Aorta (tissue), 5 donors: ENCODE measurements around the gene SMG5. TPM values are rescaled to one million over a fixed set of nuclear protein-coding genes. Genes with fewer than 3 reads are reported as not detected.
"Not testable (repeated sequence)": the region's sequence is repeated elsewhere in the genome, so short reads cannot be mapped to it uniquely, and the experiment has no call there.

Experiments used
- ATAC-seq: fragments of 200-7000 bp; cut with Tn5 transposase; one replicate; pipeline ENCODE4 v1.9.1; 2022; ENCODE audit warnings: moderate library complexity; ENCODE audit not compliant: low FRiP score
- DNase-seq, 2 donors: peaks; one replicate each; pipeline ENCODE4 v3.0.0-alpha.2; 2020
- H3K27ac ChIP-seq, 2 donors: one replicate each; pipeline ENCODE4 v1.5.1; 2013; ENCODE audit warnings: low read length in 2 of 2, mild to moderate bottlenecking in 2 of 2, moderate library complexity in 2 of 2, control low read depth in 1 of 2, inconsistent platforms in 1 of 2, low read depth in 1 of 2
- H3K27me3 ChIP-seq, 2 donors: one replicate each; pipeline ENCODE4 v1.6.1; 2013; ENCODE audit warnings: control low read depth in 1 of 2, low read length in 1 of 2, mild to moderate bottlenecking in 1 of 2, moderate library complexity in 1 of 2; ENCODE audit not compliant: insufficient read depth in 2 of 2, control insufficient read depth in 1 of 2
- H3K36me3 ChIP-seq, 2 donors: one replicate each; pipeline ENCODE4 v1.6.1; 2013; ENCODE audit warnings: control low read depth in 1 of 2, low read length in 1 of 2, mild to moderate bottlenecking in 1 of 2; ENCODE audit not compliant: insufficient read depth in 2 of 2, control insufficient read depth in 1 of 2
- H3K4me1 ChIP-seq, 2 donors: one replicate each; pipeline ENCODE4 v1.6.1; 2013; ENCODE audit warnings: low read length in 2 of 2, control low read depth in 1 of 2, mild to moderate bottlenecking in 1 of 2, moderate library complexity in 1 of 2; ENCODE audit not compliant: insufficient read depth in 2 of 2, control insufficient read depth in 1 of 2
- H3K4me3 ChIP-seq, 2 donors: one replicate each; pipeline ENCODE4 v1.5.1; 2013; ENCODE audit warnings: low read length in 2 of 2, control low read depth in 1 of 2, mild to moderate bottlenecking in 1 of 2
- H3K9me3 ChIP-seq: one replicate; pipeline ENCODE4 v1.6.1; 2013; ENCODE audit warnings: mild to moderate bottlenecking, low read length; ENCODE audit not compliant: control insufficient read depth
- WGBS, 2 donors: extraction: QIAGEN DNeasy Blood & Tissue Kit; methylation state at CpG; one replicate each; pipeline ENCODE4 v1.1.7; 2013; 5-methylcytosine and 5-hydroxymethylcytosine counted together
- intact Hi-C, 2 donors: fragments of 100-400 bp; cut with DNase I; formaldehyde crosslinking; loops; one replicate each; pipeline versions ENCODE4 v1.14.2 to v1.15.0; 2022
- polyA plus RNA-seq, 2 donors: library from polyadenylated mRNA; stranded (reverse); fragments of 200-250 nt; gene quantifications; one replicate each; pipeline ENCODE4 v1.2.3, GENCODE V29; 2013
- total RNA-seq, 2 donors: library from RNA; stranded (reverse); fragmentation: NEBNext Ultra II Directional; extraction: Animal tissue kit (Norgen Biotek cat#: 25700); gene quantifications; one replicate each; pipeline ENCODE4 v1.2.1, GENCODE V29; 2021
- donor health status: healthy with polysubstance abuse.
- donor health status: Bipolar disorder and iron deficiency.
- donor health status: DM: no; HTN: no; CAD: no.
- donor health status: DM: no; HTN: no; CAD: no.
- donor health status: DM: yes; HTN: yes; CAD: no.

SMG5 gene
- total and polyA plus RNA-seq, 4 donors, result 21.9 to 58.6 (median 40.9) TPM

DNA sequence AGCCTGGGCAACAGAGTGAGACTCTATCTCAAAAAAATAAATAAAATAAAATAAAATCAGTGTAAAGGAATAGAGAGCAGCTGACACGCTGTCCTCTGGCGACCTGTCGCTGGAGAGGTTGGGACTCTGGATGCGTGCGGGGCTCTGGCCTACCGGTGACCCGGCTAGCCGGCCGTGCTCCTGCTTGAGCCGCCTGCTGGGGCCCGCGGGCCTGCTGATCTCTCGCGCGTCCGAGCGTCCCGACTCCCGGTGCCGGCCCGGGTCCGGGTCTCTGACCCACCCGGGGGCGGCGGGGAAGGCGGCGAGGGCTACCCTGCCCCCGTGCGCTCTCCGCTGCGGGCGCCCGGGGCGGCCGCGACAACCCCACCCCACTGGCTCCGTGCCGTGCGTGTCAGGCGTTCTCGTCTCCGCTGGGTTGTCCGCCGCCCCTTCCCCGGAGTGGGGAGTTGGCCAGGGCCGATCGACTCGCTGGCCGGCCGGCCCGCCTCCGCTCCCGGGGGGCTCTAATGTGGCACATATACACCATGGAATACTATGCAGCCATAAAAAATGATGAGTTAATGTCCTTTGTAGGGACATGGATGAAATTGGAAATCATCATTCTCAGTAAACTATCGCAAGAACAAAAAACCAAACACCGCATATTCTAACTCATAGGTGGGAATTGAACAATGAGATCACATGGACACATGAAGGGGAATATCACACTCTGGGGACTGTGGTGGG lies 66.1 kb downstream of the SMG5 start:
- WGBS, 2 donors, result 93 to 94% methylated on average over 54 to 55 of the region's 55 CpGs
- peak in 1 of 2 donors; percentile 61 for DNase-seq
- H3K4me3 ChIP-seq, H3K4me1 ChIP-seq, H3K9me3 ChIP-seq, intact Hi-C loops, H3K27me3 ChIP-seq, ATAC-seq, H3K27ac ChIP-seq, H3K36me3 ChIP-seq: not testable (repeated sequence)

DNA sequence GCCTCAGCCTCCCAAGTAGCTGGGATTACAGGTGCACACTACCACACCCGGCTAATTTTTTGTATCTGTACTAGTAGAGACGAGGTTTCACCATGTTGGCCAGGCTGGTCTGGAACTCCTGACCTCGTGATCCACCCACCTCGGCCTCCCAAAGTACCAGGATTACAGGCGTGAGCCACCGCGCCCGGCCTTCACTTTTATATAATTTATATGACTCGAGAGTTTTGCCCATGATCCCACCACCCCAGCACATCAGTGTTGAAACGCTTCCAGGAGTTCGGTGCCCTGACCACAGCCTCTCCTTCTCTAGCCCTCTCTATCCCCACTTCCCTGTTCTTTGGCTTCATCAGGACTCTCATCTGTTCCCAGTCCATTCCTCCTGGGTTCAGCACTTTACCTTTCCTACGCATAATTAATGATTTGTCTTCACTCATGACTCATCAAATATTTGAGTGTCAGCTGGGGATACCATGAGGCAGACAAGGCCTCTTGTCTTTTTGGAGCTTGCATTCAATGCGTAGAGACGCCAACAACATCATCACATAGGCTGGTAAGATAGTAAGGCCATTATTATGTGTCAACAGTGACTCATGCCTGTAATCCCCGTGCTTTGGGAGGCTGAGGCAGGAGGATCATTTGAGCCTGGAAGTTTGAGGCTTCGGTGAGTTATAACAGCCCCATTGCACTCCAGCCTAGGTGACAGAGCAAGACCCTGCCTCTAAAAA lies 68.4 kb downstream of the SMG5 start:
- no peaks in the 10 kb centered on the region for H3K36me3 ChIP-seq
- no peaks in the 10 kb centered on the region for H3K27me3 ChIP-seq
- H3K27ac ChIP-seq, result no peak overlapping the region
- no peak overlapping the region for H3K4me3 ChIP-seq
- ATAC-seq (no peak), DNase-seq (no peak)
- WGBS, 2 donors, result 82% methylated on average over 16 of the region's 16 CpGs
- no peaks in the 10 kb centered on the region for H3K9me3 ChIP-seq
- no peaks in the 10 kb centered on the region for H3K4me1 ChIP-seq
- intact Hi-C loops, result loop anchor here in 1 of 2 donors (5.0 kb wide), 2 partner anchors 52 to 67 kb away; no protein-coding TSS in a partner anchor

GRCh38 chr1:156213644-156213966 lies 69.0 kb downstream of the SMG5 start:
- Histone ChIP-seq H3K9me3 (no peaks in the 10 kb centered on the region), H3K36me3 (peaks cover 0 to 1% of the 10 kb centered on the region in 2 donors), H3K4me1 (no peaks in the 10 kb centered on the region), H3K27ac (peak overlapping the region; percentile 69 to 76), H3K27me3 (no peaks in the 10 kb centered on the region), H3K4me3 (peak overlapping the region; percentile 53 to 56)
- ATAC-seq, result no peak
- no peak for DNase-seq
- WGBS, 2 donors, result 2 to 6% methylated on average over 11 of the region's 11 CpGs
- intact Hi-C loops, result loop anchor here in 1 of 2 donors (2.0 to 5.0 kb wide), 3 partner anchors 19 to 66 kb away; partner anchors contain the start of gene SLC25A44

- Histone ChIP-seq H3K27me3 (no peaks in the 10 kb centered on the region), H3K27ac (peak within 1 kb of the TSS; percentile 69 to 94), H3K4me1 (no peaks in the 10 kb centered on the region), H3K36me3 (peaks cover 0 to 5% of the 10 kb centered on the region in 2 donors), H3K4me3 (peak within 1 kb of the TSS; percentile 53 to 56), H3K9me3 (no peaks in the 10 kb centered on the region)
- DNase-seq (peak; percentile 98 to 99), ATAC-seq (peak; percentile 98)
- WGBS, 2 donors, result 0% methylated on average over 61 of the region's 61 CpGs
- intact Hi-C loops, result loop anchor here in 1 of 2 donors (2.0 to 5.0 kb wide), 3 partner anchors 18 to 66 kb away; partner anchors contain the start of gene SLC25A44
Measured at GRCh38 chr1:156212833-156213643, 69.6 kb downstream of the SMG5 start, which contains the start of gene PMF1. Gene PMF1, plus strand, starts transcription at chr1:156213007. Its CDS starts 9 bp downstream, at chr1:156213016.

DNA sequence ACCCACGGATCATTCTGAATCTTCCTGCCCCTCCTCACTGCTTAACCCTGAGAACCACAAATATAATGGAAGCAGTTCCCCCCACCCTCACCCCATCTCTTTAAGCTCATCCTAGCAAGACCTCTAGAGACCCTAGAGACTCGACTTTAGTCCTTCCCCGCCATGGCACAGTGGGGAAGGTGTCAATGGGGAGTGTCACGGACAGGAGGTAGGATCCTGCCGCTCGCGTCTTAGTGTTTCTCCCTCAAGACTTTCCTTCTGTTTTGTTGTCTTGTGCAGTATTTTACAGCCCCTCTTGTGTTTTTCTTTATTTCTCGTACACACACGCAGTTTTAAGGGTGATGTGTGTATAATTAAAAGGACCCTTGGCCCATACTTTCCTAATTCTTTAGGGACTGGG lies 70.5 kb downstream of the SMG5 start:
- 73 to 81% methylated on average over 9 of the region's 9 CpGs for WGBS, 2 donors

GRCh38 chr1:156211243-156211642 lies 71.4 kb downstream of the SMG5 start:
- intact Hi-C loops, result loop anchor here in 1 of 2 donors (5.0 kb wide), 2 partner anchors 49 to 64 kb away; no protein-coding TSS in a partner anchor
- Histone ChIP-seq H3K9me3 (no peaks in the 10 kb centered on the region), H3K27ac (no peak overlapping the region), H3K4me1 (no peaks in the 10 kb centered on the region), H3K36me3 (peaks cover 4 to 5% of the 10 kb centered on the region in 2 donors), H3K4me3 (no peak overlapping the region), H3K27me3 (no peaks in the 10 kb centered on the region)
- DNase-seq (no peak), ATAC-seq (no peak)
- 92 to 94% methylated on average over 3 of the region's 3 CpGs for WGBS, 2 donors

More for the DNA sequence above, 70.5 kb downstream of the SMG5 start:
- Histone ChIP-seq H3K36me3 (peaks cover 4 to 5% of the 10 kb centered on the region in 2 donors), H3K4me3 (no peak overlapping the region), H3K9me3 (no peaks in the 10 kb centered on the region), H3K27ac (no peak overlapping the region), H3K4me1 (no peaks in the 10 kb centered on the region), H3K27me3 (no peaks in the 10 kb centered on the region)
- no peak for DNase-seq
- intact Hi-C loops, result loop anchor here in 1 of 2 donors (2.0 to 5.0 kb wide), 3 partner anchors 17 to 65 kb away; partner anchors contain the start of gene SLC25A44
- no peak for ATAC-seq

DNA sequence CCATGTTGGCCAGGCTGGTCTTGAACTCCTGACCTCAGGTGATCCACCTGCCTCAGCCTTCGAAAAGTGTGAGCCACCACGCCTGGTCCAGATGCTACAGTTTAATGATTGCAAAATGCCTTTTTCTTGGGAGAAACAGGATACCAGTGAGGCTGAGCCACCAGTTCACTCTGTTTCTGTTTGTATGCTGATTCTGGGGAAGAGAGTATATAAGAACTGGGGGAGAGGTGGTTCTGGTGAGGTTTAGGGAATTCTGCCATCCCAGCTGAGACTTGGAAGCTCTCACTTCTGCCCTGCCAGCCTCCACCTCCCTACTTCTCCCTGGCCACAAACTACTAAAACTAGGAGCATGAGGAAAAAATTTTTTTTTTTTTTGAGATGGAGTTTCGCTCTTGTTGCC lies 77.9 kb downstream of the SMG5 start:
- intact Hi-C loops, result no loop called here
- DNase-seq (no peak), ATAC-seq (no peak)
- H3K27me3 ChIP-seq, result no peaks in the 10 kb centered on the region
- peaks cover 9 to 11% of the 10 kb centered on the region in 2 donors for H3K36me3 ChIP-seq
- WGBS, 2 donors, result 79 to 81% methylated on average over 3 of the region's 3 CpGs
- no peak overlapping the region for H3K27ac ChIP-seq
- H3K9me3 ChIP-seq, result no peaks in the 10 kb centered on the region
- no peak overlapping the region for H3K4me3 ChIP-seq
- peaks cover 0 to 3% of the 10 kb centered on the region in 2 donors for H3K4me1 ChIP-seq

DNA sequence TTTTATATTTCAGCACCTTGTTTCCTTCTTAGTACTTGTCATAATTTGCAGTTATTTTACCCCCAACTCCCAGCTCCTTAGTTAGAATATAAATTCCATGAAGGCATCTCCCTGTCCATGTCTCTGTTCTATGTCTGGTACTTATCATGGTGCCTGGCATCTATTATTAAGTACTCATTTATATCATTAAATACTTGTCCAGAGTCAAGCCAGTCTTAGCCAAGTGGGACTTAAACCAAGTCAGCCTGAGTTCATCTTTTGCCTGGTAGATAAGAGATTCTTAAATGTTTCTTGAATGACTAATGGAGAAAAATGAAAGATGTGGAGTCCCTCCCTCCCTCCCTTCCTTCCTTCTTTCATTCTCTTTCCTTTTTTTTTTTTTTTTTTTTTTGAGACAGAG lies 79.3 kb downstream of the SMG5 start:
- no peak for ATAC-seq
- Histone ChIP-seq H3K9me3 (no peaks in the 10 kb centered on the region), H3K36me3 (peaks cover 5 to 11% of the 10 kb centered on the region in 2 donors), H3K4me3 (no peak overlapping the region), H3K4me1 (peaks cover 0 to 3% of the 10 kb centered on the region in 2 donors), H3K27me3 (no peaks in the 10 kb centered on the region), H3K27ac (no peak overlapping the region)
- intact Hi-C loops, result no loop called here
- no peak for DNase-seq
